RPMI7951 (cell line): ENCODE measurements around the gene SLCO2A1. TPM values are rescaled to one million over a fixed set of nuclear protein-coding genes. Genes with fewer than 3 reads are reported as not detected.

Source experiments
- DNase-seq: peaks from one replicate; pipeline ENCODE4 v3.0.0-alpha.2; 2012; ENCODE audit warnings: low read depth
- total RNA-seq: library from RNA; depleted of rRNA; stranded (reverse); fragments of >200 nt; shearing (Covaris generic); gene quantifications from 2 replicates; pipeline ENCODE4 v1.2.3, GENCODE V29; 2014

SLCO2A1 gene
- total RNA-seq, 1 experiment from 2014 or later = 0.48 TPM

DNA sequence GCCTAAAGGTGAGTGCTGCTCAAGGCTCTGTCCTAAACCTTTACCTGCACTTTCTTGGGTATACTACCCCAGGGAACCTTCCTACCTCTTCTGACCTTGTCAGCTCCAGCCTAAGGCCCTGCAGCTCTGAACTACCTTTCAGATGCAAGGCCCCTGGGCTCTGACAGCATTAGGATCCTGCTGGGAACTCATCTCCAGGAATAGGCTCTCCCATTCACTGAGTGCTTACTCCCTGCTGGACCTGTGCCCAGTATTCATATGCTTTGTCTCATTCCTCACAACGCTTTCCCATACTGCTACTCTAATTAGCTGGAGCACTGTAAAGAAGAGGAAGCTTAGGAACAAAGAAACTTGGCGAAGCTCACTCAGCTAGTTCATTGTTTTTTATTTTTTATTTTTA lies 80.3 kb downstream of the SLCO2A1 start:
- DNase-seq = peak; percentile 36

DNA sequence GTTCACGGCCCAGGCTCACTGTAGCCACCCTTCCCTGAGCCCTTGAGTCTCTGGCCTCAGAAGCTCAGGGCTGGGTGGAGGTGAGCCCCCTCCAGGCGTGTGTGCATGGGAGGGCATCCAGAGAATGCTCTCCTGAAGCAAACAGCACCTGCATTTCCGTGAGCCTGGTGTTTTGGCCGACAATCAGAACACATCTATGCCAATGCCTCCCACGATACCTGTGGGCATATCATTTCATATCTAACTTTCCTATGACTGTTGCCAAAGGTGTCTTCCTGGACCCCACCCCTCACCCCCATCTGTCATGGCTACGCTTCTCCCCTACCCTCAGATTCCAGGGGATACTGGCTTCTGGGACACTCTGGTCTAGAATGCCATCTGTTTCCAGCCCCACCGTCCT lies 80.7 kb downstream of the SLCO2A1 start:
- no peak for DNase-seq

DNA sequence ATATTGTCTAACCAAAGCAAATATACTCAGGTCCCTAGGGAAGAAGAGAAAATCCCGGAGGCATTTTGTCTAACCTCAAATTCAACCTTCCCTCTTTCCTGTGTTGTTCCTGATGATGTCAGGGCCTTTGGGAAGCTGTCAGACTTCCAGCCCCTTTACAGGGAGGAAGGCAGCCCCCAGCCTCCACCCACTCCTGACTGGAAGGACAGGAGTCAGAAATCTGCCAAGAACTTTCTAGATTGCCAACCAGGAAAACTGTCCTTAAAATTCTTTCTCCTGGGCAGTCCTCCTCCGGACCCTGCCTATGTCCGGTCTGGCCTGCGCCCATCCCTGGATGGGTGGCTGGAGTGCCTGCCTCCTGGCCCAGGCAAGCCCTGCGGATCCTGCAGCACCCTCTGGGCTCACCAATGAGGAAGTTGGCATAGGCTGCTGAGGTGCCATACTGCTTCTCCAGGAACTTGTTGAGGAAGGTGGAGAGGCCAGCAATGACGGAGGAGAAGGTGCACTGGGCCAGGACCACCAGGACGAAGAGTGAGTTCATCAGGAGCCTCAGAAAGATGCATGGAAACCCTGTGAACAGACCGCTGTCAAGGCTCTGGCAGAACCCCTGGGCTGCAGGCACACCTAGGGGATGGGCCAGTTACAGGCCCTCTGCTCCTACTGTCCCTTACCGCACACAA lies 81.5 kb downstream of the SLCO2A1 start:
- DNase-seq = no peak

DNA sequence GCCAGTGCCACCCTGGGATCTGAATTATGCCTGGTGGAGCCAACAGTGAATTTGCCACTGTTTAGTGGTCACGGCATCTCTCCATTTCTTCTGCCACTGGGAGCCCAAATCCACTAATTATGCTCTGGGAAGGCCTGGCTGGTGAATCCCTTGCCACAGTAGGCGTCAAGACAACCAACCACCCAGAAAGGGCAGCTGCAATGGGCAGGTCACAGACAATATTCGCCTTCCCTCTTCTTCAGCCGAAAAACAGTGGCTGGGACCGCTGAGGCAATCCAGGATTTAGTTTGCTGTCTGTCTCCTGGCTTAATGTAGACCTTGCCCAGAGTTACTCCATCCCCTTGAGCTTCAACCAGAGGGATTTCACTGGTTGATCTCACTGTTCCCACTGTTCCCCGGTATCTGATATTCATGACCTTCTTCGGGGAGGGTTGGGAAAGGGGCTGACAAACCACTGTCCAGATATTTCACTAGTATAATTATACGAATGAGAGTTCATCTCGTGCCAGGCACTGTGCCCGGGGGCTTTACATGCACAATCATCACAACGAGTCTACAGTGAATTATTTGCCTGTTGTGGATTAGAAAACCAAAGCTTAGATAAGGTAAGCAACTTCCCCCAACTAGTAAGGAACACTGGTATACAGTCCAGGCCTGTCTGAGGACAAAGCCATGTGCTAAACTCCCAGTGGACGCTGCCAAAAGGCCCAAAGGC lies 84.2 kb downstream of the SLCO2A1 start:
- peak; percentile 78 for DNase-seq

DNA sequence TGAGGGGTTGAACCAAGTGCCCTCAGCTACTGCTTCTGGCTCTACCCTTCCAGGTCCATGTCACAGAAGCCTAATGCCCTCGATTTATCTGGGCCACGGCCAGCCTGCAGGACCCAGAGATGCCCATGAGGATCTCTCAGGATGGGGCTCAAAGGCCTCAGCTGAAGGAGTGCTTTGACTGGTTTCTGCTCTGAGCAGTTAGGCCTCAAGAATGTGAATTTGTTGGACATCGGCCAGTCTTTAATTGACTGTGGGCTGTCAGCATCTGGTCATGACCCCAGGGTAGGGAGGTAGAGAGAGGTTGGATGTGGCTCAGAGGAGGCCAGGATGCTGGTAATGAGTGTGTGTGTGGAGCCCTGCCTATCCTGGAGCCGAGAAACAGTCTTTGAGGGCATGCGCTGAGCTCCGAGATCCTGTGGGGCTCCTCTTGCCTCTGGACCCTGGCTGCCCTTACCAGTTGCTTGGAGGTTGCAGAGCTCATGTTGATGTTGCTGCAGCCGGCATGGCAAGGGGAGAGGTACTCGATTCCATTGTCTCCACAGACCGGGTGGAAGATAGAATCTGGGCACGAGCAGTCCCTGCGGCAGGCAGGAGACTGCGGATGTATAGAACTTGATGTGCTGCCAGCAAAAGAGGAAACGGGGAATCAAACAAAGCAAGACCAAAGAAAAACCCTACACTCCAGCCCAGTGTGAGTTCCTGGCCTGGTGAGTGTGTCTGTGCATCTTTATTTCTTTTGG lies 84.9 kb downstream of the SLCO2A1 start:
- DNase-seq = peak; percentile 100

DNA sequence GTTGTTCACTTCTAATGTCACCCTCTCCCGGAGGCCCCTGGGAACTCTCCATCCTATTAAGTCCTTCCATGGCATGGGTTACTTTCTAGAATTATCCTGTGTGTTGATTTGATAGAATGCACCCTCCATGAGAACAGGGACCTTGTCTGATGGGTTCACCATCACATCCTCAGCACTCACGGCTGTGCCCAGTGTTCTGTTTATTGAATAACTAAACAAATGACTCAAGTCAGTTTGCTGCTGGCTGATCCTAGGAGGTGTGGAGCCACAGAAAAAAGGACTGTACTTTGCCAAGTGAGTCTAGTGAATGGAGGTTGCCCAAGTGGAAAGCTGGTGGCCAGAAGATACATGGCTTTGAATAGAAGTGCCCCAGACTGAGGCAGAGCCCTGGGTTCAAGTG lies 85.5 kb downstream of the SLCO2A1 start:
- DNase-seq = peak; percentile 74

DNA sequence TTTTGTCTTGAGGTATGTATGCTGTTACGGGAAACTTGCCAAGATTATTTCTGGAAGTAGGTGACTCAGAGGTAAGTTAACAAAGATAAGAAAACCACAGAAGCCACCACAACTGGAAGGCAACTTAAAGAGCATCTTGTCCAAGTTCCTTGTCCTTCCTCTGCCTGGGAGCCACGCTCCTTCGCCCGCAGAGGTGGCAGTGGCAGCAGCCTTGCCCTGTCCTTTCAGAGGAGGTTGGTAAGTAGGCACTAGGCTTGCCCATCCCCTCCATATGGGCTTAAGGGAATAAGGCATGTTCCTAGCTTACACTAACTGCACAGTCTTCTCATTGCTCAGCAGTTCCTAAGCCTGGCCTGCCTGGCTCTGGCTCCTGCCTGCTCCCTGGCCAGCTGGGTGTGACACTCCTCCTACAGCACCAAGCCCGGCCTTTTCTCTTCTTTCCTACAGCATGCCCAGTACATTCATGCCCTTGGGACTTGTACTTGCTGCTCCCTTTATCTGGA lies 86.0 kb downstream of the SLCO2A1 start:
- peak; percentile 98 for DNase-seq

DNA sequence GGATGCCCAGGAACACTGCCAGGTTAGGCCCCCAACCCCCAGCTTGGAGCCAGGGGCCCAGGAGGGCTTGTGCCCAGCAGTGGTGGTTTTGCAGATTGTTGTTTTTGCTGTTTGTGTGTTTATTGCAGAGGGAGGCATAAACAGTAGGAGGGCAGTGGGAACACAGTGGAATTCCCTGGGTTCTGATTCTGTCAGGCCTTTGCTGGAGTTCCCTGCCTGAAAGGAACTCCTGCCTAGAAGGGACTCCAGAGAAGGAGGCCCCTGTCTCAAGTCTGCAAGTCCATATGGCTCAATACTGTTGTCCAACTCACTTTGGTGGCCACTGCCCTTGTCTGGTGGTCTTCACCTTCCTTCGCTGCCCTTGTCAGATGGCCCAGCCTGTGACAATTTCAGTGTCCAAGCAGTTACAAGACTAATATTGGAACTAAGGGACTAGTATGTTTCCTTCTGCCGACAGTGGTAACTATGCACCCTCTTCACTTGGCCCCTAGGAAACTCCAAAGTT lies 86.6 kb downstream of the SLCO2A1 start:
- DNase-seq = peak; percentile 28

DNA sequence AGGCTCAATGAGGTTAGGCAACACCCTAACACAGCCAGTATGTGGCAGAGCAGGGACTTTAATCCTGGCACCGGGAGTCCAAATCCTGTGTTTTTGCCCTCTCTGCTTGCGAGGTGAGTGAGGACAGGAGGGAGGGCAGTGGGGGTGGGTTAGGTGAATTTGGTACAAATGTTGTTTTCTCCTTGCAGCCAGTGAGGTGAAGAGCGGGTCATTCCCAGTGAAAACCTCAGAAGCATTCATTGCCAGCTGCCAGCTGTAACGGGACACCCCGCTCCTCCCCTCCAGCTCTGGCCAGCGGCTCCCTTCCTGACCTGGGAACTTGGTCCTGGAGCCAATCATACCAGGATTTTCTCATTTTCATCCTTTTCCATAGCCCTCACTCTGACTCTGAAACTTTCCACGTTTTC lies 88.3 kb downstream of the SLCO2A1 start:
- peak; percentile 88 for DNase-seq

DNA sequence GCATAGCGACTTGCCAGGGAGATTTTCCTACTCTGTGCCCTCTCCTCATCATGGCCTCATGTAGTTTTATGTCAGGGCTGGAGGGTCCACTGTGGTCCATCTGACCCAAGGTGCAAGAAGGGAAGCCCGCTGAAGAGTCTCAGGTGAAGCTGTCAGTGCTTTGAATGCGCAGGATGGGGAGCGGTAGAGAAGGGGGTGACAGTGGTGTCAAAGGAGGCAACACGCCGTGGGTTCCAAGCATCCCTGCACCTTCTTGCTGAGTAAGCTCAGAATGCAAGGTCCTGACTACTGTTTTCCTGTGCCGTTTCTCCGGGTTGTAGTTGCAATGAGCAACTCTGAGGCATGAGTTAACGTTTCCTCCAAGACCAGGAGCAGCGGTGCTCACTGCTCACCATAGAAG lies 89.2 kb downstream of the SLCO2A1 start:
- DNase-seq = no peak

DNA sequence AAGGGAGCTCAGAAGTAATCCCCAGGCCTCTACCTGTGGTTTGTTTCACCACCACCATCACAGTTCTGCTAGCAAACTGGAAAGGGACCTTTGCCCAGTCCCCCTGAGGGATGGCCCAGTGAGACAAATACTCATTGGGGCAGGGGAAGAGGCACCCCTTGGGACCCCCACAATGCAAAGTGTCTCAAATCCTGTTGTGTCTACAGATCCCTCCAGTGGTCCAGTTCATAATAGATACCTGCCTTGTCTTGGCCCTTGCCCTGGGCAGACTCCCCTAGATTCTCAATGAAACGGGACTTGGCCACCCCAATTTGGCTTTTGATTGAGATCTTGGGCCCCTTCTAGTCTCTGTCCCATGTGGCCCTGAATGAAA lies 90.3 kb downstream of the SLCO2A1 start:
- no peak for DNase-seq

DNA sequence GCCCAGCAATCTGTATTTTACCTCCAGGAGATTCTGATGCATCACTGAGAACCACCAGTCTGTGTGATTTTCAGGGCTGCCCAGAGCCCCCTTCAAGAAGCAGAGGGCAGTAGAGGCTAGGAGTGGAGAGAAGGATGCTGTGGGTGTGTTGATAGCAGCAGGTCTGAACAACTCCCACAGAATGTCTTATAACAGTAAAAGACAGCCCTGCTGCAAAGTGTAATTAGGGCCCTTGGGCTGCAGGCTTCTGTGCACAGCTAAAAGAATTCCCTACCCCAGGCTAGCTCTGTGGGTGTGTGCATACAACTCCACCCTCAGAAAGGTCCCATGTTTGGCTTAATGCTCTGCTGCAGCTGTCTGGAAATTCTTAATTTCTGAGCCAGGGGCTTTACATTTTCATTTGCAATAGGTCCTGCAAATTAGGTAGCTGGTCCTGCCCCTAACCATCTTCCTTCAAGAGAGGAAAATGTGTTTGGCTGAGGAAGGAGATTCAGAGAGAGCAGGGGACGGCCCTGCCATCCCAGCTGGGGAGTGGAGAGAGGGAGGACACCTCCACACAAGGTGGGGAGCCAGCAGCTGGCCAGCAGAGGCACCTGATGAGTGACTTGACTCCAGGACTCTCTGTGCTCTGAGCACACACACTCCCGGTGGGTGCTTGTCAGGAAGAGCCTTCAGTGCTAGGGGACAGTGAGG lies 90.8 kb downstream of the SLCO2A1 start:
- DNase-seq = peak; percentile 70

DNA sequence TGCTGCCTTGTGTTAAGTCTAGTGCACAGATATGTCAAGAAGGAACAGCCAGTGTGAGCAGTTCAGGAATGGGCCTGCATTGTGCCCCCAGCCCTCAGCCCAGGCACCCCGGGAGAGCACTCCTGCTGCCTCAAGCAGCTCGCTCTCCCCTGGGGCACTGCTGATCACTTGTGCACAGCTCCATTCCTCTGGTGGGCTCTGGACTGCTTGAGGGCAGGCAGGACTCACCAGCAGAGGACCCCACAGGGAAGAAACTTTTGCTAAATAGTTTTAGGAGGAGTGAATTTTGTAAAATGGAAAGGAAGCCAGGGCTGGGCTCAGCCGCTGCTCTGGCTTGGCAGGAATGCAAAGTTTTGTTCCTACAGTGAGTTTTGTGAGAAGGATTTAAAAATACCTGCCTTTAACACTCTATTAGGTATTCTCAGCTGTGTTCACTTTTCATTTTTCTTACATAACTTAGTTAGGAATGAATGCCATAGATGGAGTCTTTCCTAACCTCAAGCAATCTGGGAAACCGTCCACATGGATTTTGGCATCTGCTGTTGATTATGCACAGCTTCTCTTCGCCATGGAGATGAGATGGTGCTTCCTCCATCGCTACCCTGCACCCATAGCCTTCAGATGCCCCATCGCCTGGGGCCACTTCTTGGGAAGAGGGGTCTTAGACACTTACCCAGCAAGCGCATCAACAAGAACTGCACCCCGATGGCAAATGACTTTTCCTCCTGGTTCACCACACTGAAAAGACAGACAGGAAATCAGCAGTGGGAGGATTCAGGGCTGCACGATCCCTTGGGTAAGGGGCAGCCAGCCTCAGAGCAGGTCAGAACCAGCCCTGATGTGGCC lies 91.7 kb downstream of the SLCO2A1 start:
- DNase-seq = peak; percentile 79

DNA sequence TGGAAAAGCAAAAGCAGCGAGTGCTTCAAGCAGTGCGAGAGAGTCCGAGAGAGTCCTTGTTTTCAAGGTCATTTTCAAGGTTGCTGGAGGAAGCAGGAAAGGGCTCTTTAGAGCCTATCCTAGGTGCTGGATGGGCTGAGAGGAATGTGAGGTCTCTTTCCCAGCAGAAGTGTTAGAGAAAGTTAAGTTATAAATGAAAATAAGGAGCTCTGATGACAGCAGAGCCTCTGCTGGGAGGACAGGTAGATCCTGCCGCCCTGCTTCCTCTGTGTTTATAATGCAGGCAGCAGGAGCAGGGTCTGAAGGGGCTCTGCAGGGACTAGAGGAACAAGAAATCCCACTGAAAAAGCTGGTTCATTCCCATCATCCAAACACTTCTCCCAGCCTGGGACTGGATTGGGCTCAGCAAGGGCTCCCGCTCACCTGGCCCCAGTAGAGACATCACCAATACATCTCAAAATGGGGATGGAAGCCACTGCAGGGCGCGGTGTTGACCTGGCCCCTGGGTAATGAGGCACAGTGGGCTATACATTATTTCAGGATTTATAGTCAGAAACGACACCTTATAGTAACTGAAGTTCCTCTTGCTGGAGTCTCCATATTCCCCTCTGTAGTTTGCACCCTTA lies 92.6 kb downstream of the SLCO2A1 start:
- no peak for DNase-seq

DNA sequence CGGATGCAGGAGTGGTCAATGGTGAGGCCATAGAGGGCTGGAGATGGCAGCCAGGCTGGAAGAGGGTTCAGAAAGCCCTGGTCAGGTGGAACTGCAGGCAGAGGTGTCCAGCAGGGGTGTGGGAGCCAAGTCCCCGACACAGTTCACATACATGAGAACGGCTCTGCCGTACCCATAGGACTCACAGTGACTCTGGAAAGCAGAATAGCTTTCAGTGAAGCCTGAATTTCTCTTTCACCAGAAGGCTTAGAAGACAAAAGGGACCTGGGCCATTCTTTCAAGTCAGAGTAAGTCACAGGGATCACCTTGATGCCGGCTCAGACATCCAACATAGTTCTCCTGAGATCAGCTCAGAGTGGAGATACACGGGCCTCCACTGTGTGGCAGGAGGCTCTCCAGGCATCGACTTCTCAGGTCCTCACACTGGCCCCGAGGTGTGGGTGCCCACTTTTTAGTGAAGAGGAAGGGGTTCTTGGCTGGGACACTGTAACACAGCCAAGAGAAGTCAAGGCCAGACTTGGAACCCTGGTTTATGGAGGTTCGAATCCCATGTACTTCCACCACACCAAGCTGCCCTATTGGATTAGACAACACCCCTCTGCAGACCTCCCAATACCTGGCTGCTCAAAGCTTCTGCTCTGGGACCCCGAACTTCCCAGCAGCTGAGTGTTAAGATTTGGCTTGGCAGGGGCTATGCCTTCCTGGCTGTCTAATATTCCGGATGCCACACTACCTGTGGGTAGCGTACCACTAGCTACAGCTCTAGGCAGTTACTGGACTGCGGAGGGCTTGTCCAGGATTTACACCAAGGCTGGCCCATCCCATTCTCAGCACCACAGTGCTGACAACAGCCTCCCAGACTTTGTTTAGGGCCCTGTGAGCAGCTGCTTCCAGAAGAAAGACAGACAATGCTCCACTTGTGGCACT lies 93.6 kb downstream of the SLCO2A1 start:
- no peak for DNase-seq

DNA sequence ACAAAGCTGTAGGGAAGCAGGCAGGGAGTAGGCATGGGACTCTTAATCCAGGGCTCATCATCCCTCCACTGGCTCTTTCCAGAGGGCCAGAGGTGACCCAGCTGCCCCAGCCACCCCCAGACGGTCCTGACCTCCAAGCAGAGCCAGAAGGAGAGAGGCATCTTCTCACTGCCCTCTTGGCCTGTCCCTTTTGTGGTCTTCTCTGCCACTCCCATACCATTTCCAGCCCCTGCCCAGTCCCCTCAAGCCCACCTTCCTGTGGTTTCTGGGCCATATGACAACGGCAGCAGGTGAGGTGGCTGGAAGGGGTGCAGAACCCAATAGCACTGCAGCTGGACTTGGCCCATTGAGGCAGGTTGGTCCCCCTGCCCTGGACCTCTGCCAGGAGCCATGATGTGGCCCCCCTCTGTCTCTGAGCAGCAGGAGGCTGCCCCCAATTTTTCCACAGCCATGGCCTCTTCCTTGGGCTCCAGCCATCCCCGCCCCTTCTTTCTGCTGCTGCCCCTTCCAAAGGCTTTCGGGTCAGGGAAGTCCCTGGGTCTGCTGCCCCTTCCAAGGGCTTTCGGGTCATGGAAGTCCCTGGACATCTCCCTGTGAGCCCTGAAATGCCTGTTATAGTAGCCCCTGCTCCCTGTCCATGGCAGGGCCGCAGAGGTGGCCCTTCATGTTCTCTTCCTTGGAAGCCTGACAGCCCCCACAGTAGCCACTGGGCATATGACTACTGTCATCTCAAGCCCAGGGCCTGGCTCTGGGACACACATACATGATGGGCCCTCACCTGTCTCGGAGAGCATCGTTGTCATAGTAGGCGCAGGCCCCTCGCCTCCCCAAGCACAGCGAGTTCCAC lies 94.5 kb downstream of the SLCO2A1 start:
- DNase-seq = no peak

DNA sequence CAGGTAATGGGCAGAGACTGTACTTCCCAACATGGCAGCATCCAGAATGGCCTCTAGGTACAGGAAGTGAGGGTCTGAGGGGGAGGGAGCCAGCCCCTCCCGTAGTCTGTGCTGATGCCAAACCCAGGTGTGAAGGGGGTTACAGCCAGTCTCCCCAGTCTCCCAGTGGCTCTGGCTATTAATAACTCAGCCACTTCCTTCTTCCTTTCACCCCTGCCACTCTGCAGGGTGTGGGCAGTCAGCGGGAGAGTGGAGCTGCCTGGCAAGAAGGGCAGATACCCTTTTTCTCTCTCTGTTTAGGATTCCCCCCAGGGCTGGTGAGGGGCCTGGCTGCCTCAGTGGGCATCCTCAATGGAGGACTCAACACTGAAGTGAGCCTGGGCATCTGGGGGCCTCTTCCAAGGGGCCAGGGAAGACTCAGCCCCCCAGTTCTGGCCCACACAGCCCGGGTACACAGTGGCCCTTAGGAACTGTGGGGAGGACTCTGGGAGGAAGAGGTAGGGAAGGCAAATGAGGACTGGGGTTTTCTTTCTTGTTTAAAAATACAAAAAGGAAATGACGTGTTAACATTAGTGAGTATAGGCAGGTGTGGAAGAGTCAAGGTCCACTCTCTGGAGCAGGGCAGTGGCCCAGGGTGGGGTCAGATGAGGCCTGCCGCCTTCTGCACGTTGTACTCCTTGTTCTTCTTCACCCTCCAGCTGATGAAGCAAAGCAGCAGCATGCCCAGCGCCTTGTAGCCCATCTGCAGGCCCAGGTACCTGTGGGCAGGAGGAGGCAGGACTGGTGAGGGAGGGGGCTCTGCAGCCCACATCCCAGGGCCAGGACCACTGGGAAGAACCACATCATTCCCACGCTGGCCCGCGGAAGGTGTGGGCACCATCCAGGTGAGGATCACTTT lies 95.4 kb downstream of the SLCO2A1 start:
- DNase-seq = no peak
